Measurements from ENCODE around the gene IKBIP. TPM values are rescaled to one million over a fixed set of nuclear protein-coding genes. Genes with fewer than 3 reads are reported as not detected.
"Not testable (repeated sequence)": the region's sequence is repeated elsewhere in the genome, so short reads cannot be mapped to it uniquely, and the experiment has no call there.

IKBIP gene
- total RNA-seq, 1 donor from 2014 or later = 11.5 TPM

DNA sequence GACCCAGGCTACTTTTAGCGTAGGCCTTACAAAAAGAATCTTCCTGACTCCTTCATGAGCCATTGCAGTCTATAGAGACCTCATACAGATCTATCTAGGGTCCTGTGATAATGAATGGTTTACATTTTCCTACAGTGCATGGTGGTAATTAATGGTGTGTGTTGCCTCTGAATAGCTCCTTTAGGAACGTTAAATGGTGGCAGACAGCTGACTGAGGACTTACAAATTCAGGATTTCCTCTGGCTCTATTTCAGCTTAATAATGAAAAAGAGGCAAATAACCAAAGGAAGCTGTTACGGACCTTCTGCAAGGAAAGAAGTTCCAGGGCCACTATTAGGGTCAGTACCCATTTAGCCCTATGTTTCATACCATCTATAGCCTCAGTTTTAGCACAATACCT lies 5.1 kb downstream of the IKBIP start:
- H3K9ac ChIP-seq (ENCODE audit: low read depth in 1 of 3, low read length in 3 of 3) = no peak overlapping the region
- H3K27me3 ChIP-seq (ENCODE audit: control insufficient read depth in 3 of 3, insufficient read depth in 3 of 3, low read length in 3 of 3) = no peaks in the 10 kb centered on the region
- no peaks in the 10 kb centered on the region for H3K9me3 ChIP-seq (ENCODE audit: control insufficient read depth in 3 of 3, low read length in 3 of 3)
- H3K36me3 ChIP-seq (ENCODE audit: control insufficient read depth in 3 of 3, insufficient read depth in 3 of 3, low read length in 3 of 3) = no peaks in the 10 kb centered on the region
- no peak overlapping the region for H3K27ac ChIP-seq (ENCODE audit: low read depth, low read length)
- peaks cover 0 to 9% (median 7%) of the 10 kb centered on the region in 3 donors for H3K4me1 ChIP-seq (ENCODE audit: control insufficient read depth in 3 of 3, insufficient read depth in 3 of 3, low read length in 3 of 3)
- no peak overlapping the region for H3K4me3 ChIP-seq (ENCODE audit: low read length in 3 of 3)

DNA sequence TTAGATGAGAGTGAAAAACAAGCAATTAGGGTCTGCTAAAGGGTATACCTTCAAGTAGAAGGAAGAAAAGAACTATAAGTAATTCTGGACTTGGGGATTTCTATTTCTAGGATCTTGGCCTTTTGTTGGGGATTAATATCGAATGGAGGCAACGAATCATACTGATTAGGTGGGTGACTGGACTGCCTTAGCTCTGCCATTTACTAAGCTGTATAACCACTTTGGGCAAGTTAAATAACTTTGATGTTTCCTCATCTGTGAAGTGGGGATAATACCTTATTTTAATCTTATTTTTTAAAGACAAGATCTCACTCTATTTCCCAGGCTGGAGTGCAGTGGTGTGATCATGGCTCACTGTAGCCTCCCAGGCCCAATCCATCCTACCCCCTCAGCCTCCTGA lies 6.6 kb downstream of the IKBIP start:
- no peaks in the 10 kb centered on the region for H3K9me3 ChIP-seq (ENCODE audit: control insufficient read depth in 3 of 3, low read length in 3 of 3)
- H3K9ac ChIP-seq (ENCODE audit: low read depth in 1 of 3, low read length in 3 of 3) = no peak overlapping the region
- no peak overlapping the region for H3K4me3 ChIP-seq (ENCODE audit: low read length in 3 of 3)
- no peaks in the 10 kb centered on the region for H3K4me1 ChIP-seq (ENCODE audit: control insufficient read depth in 3 of 3, insufficient read depth in 3 of 3, low read length in 3 of 3)
- no peaks in the 10 kb centered on the region for H3K36me3 ChIP-seq (ENCODE audit: control insufficient read depth in 3 of 3, insufficient read depth in 3 of 3, low read length in 3 of 3)
- no peaks in the 10 kb centered on the region for H3K27me3 ChIP-seq (ENCODE audit: control insufficient read depth in 3 of 3, insufficient read depth in 3 of 3, low read length in 3 of 3)
- H3K27ac ChIP-seq (ENCODE audit: low read depth, low read length) = no peak overlapping the region

DNA sequence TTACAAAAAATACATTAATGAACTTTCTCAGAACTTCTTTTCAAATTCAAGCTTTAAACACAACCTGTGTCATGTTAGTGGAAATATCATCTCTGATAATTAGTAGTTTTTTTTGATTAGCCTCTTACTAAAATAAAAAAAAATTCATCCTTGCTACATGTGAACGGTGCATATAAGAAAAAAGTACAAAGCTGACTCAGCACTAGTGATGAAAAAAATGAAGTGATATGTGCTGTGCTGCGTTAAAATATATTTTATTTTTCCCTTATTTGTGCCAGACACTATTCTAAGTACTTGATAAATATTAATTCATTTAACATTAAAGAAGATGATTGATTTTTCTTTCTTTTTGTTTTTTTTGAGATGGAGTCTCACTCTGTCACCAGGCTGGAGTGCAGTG lies 7.5 kb downstream of the IKBIP start:
- no peak overlapping the region for H3K27ac ChIP-seq (ENCODE audit: low read depth, low read length)
- no peaks in the 10 kb centered on the region for H3K4me1 ChIP-seq (ENCODE audit: control insufficient read depth in 3 of 3, insufficient read depth in 3 of 3, low read length in 3 of 3)
- no peak overlapping the region for H3K9ac ChIP-seq (ENCODE audit: low read depth in 1 of 3, low read length in 3 of 3)
- no peaks in the 10 kb centered on the region for H3K27me3 ChIP-seq (ENCODE audit: control insufficient read depth in 3 of 3, insufficient read depth in 3 of 3, low read length in 3 of 3)
- no peaks in the 10 kb centered on the region for H3K9me3 ChIP-seq (ENCODE audit: control insufficient read depth in 3 of 3, low read length in 3 of 3)
- no peak overlapping the region for H3K4me3 ChIP-seq (ENCODE audit: low read length in 3 of 3)
- H3K36me3 ChIP-seq (ENCODE audit: control insufficient read depth in 3 of 3, insufficient read depth in 3 of 3, low read length in 3 of 3) = no peaks in the 10 kb centered on the region

DNA sequence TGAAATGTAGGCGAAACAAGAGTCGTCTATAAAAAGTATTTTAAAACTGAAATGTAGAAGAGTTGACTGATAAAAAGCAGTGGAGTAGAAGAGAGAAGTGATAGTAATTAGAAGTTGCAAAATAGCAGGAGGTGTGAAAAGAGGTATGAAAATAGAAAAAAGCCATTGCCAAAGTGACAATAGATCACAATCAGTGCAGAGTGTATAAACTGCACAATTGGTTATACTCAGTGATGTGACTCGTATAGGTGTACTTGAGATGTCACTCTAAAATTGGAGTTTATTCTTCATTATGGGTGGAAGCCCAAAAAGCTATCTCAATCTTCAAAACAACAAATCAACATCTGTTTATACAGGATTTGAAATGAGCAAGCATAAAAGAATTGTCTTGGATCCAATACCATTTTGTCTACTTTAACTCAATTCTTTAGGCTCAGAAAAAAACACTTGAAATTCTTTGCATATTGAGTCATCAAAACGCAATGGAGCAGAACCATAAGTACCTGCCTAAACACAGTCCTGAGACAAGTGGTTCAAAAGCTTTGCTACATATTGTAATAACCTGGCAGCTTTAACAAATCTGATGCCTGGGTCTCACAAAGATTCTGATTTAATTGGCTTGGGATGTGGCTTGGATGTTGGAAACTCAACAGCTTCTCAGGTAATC lies 8.8 kb downstream of the IKBIP start:
- no peak overlapping the region for H3K27ac ChIP-seq (ENCODE audit: low read depth, low read length)
- H3K9ac ChIP-seq (ENCODE audit: low read depth in 1 of 3, low read length in 3 of 3) = no peak overlapping the region
- no peak overlapping the region for H3K4me3 ChIP-seq (ENCODE audit: low read length in 3 of 3)
- H3K36me3 ChIP-seq (ENCODE audit: control insufficient read depth in 3 of 3, insufficient read depth in 3 of 3, low read length in 3 of 3) = no peaks in the 10 kb centered on the region
- H3K9me3 ChIP-seq (ENCODE audit: control insufficient read depth in 3 of 3, low read length in 3 of 3) = no peaks in the 10 kb centered on the region
- H3K27me3 ChIP-seq (ENCODE audit: control insufficient read depth in 3 of 3, insufficient read depth in 3 of 3, low read length in 3 of 3) = no peaks in the 10 kb centered on the region
- no peaks in the 10 kb centered on the region for H3K4me1 ChIP-seq (ENCODE audit: control insufficient read depth in 3 of 3, insufficient read depth in 3 of 3, low read length in 3 of 3)

DNA sequence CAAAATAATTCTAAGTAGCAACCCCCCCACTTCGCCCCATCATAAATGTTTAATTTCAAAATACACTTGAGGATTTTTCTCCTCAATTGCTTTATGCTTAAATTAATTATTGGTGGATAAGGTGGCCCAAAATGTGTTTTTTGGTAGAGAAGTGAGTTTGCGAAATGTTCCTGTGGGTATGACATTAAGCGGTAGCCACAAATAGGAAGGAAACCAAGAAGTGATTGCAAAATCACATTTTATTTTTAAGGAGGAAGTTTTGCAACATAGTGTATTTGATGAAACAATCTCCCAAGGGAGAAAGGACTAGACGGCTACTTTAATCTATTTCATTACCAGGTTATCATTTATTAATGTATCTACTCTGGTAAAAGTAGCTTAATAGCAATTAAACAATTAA lies 25.6 kb downstream of the IKBIP start:
- Histone ChIP-seq H3K9ac (ENCODE audit: low read depth in 1 of 3, low read length in 3 of 3) (no peak overlapping the region), H3K27ac (ENCODE audit: low read depth, low read length) (no peak overlapping the region), H3K27me3 (ENCODE audit: control insufficient read depth in 3 of 3, insufficient read depth in 3 of 3, low read length in 3 of 3) (no peaks in the 10 kb centered on the region), H3K9me3 (ENCODE audit: control insufficient read depth in 3 of 3, low read length in 3 of 3) (no peaks in the 10 kb centered on the region), H3K36me3 (ENCODE audit: control insufficient read depth in 3 of 3, insufficient read depth in 3 of 3, low read length in 3 of 3) (no peaks in the 10 kb centered on the region), H3K4me1 (ENCODE audit: control insufficient read depth in 3 of 3, insufficient read depth in 3 of 3, low read length in 3 of 3) (no peaks in the 10 kb centered on the region), H3K4me3 (ENCODE audit: low read length in 3 of 3) (no peak overlapping the region)

DNA sequence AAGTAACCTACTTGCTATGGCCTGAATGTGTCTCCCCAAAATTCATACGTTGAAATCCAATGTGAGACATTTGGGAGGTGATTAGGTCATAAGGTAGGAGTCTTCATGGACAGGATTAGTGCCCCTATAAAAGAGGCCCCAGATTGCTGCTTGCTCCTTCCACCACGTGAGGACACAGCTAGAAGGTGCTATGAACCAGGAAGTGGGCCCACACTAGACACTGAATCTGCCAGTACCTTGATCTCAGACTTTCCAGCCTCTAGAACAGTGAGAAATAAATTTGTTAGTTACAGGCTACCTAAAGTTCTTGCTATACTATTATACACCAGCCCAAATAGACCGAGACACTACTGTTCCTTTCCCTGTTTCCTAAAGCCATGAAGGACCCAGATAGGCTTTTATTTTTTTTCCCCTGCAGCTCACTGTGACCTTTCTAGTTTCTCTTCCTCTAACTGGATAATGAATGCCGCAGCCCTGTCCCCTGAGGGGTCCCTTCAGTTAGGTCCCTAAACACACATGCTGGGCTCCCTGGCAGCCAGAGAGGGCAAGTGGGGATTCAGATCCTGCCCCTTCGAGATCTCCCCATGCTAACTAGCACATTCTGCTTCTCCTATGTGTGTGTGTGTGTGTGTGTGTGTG lies 31.8 kb downstream of the IKBIP start:
- H3K27me3 ChIP-seq (ENCODE audit: control insufficient read depth in 3 of 3, insufficient read depth in 3 of 3, low read length in 3 of 3) = no peaks in the 10 kb centered on the region
- H3K9me3 ChIP-seq (ENCODE audit: control insufficient read depth in 3 of 3, low read length in 3 of 3) = no peaks in the 10 kb centered on the region
- no peak overlapping the region for H3K9ac ChIP-seq (ENCODE audit: low read depth in 1 of 3, low read length in 3 of 3)
- H3K4me1 ChIP-seq (ENCODE audit: control insufficient read depth in 3 of 3, insufficient read depth in 3 of 3, low read length in 3 of 3) = no peaks in the 10 kb centered on the region
- H3K4me3 ChIP-seq (ENCODE audit: low read length in 3 of 3) = no peak overlapping the region
- no peak overlapping the region for H3K27ac ChIP-seq (ENCODE audit: low read depth, low read length)
- H3K36me3 ChIP-seq (ENCODE audit: control insufficient read depth in 3 of 3, insufficient read depth in 3 of 3, low read length in 3 of 3) = no peaks in the 10 kb centered on the region

DNA sequence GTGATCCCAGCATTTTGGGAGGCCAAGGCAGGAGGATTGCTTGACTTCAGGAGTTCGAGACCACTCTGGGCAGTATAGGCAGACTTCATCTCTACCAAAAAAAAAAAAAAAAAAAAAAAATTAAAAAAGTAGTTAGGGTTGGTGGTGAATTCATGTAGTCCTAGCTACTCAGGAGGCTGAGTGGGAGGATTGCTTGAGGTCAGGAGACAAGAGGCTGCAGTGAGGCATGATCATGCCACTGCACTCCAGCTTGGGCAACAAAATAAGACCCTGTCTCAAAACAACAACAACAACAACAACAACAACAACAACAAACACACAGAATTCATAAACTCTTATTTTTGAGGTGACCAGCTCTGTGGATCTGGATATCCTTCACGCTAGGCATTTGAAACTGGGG lies 34.0 kb downstream of the IKBIP start:
- H3K27ac ChIP-seq (ENCODE audit: low read depth, low read length) = no peak overlapping the region

DNA sequence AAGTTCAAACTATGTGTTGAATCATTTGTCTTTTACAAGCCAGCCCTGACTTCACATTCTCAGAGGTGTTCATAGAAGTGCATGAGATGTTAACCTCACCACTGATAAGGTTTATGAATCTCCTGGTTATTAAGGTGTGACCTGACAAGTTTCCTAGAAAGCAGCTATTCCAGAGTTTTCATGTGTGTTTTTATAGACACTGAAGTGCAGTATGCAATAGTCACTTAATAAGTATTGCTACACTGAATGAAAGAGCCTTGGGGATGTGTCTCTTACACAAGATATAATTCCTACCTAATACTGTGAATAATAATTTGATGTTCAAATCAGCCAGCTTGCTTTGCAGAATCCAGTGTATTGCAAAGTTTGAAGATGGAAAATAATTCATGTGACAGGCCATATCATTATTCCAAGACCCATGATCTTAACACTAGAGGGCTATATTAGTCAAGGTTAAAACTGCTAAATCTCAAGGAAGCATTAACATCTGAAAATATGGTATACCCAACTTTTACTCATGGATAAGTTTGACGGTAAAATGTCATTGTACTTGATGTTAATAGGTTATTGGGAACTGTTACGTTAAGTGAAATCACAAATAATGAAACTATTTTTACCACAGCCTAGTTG lies 38.1 kb downstream of the IKBIP start:
- Histone ChIP-seq H3K4me1 (ENCODE audit: control insufficient read depth in 3 of 3, insufficient read depth in 3 of 3, low read length in 3 of 3) (no peaks in the 10 kb centered on the region), H3K4me3 (ENCODE audit: low read length in 3 of 3) (no peak overlapping the region), H3K9me3 (ENCODE audit: control insufficient read depth in 3 of 3, low read length in 3 of 3) (no peaks in the 10 kb centered on the region), H3K27ac (ENCODE audit: low read depth, low read length) (no peak overlapping the region), H3K27me3 (ENCODE audit: control insufficient read depth in 3 of 3, insufficient read depth in 3 of 3, low read length in 3 of 3) (no peaks in the 10 kb centered on the region), H3K36me3 (ENCODE audit: control insufficient read depth in 3 of 3, insufficient read depth in 3 of 3, low read length in 3 of 3) (peaks cover 22 to 31% (median 28%) of the 10 kb centered on the region in 3 donors), H3K9ac (ENCODE audit: low read depth in 1 of 3, low read length in 3 of 3) (no peak overlapping the region)

More for the DNA sequence above, 34.0 kb downstream of the IKBIP start:
- no peaks in the 10 kb centered on the region for H3K27me3 ChIP-seq (ENCODE audit: control insufficient read depth in 3 of 3, insufficient read depth in 3 of 3, low read length in 3 of 3)
- H3K9ac ChIP-seq (ENCODE audit: low read depth in 1 of 3, low read length in 3 of 3) = no peak overlapping the region
- no peaks in the 10 kb centered on the region for H3K36me3 ChIP-seq (ENCODE audit: control insufficient read depth in 3 of 3, insufficient read depth in 3 of 3, low read length in 3 of 3)
- no peaks in the 10 kb centered on the region for H3K4me1 ChIP-seq (ENCODE audit: control insufficient read depth in 3 of 3, insufficient read depth in 3 of 3, low read length in 3 of 3)
- no peaks in the 10 kb centered on the region for H3K9me3 ChIP-seq (ENCODE audit: control insufficient read depth in 3 of 3, low read length in 3 of 3)
- H3K4me3 ChIP-seq (ENCODE audit: low read length in 3 of 3) = no peak overlapping the region

DNA sequence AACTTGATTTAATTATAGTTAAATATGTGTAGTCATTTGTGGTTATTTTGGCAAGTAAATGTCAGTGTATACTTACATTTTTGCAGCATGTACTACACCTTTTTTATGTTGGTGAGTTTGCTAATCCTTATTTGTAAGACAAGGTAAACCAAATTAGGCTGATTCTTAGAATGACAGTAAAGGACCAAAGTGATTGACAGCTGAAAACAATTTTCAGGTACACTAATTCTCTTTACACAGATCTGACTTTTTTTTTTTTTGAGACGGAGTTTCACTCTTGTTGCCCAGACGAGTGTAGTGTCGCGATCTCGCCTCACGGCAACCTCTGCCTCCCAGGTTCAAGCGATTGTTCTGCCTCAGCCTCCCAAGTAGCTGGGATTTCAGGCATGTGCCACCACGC lies 42.7 kb downstream of the IKBIP start:
- Histone ChIP-seq H3K27ac (ENCODE audit: low read depth, low read length) (no peak overlapping the region), H3K4me1 (ENCODE audit: control insufficient read depth in 3 of 3, insufficient read depth in 3 of 3, low read length in 3 of 3) (peaks cover 0 to under 1% (median 0%) of the 10 kb centered on the region in 3 donors), H3K9me3 (ENCODE audit: control insufficient read depth in 3 of 3, low read length in 3 of 3) (no peaks in the 10 kb centered on the region), H3K4me3 (ENCODE audit: low read length in 3 of 3) (no peak overlapping the region), H3K9ac (ENCODE audit: low read depth in 1 of 3, low read length in 3 of 3) (no peak overlapping the region), H3K27me3 (ENCODE audit: control insufficient read depth in 3 of 3, insufficient read depth in 3 of 3, low read length in 3 of 3) (no peaks in the 10 kb centered on the region), H3K36me3 (ENCODE audit: control insufficient read depth in 3 of 3, insufficient read depth in 3 of 3, low read length in 3 of 3) (peaks cover 49 to 70% (median 66%) of the 10 kb centered on the region in 3 donors)

DNA sequence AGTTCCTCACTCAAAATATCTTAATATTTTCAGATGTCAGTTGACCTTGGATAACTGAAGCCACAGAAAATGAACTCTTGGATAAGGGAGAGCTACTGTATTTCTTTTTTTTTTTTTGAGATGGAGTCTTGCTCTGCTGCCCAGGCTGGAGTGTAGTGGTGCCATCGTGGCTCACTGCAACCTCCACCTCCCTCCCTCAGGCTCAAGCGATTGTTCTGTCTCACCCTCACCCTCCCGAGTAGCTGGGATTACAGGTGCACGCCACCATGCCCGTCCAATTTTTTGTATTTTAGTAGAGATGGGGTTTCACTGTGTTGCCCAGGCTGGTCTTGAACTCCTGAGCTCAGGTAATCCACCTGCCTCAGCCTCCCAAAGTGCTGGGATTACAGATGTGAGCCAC lies 47.3 kb downstream of the IKBIP start:
- H3K27me3 ChIP-seq (ENCODE audit: control insufficient read depth in 3 of 3, insufficient read depth in 3 of 3, low read length in 3 of 3); H3K27ac ChIP-seq (ENCODE audit: low read depth, low read length); H3K4me3 ChIP-seq (ENCODE audit: low read length in 3 of 3); H3K9ac ChIP-seq (ENCODE audit: low read depth in 1 of 3, low read length in 3 of 3); H3K9me3 ChIP-seq (ENCODE audit: control insufficient read depth in 3 of 3, low read length in 3 of 3): not testable (repeated sequence)
- Histone ChIP-seq H3K4me1 (ENCODE audit: control insufficient read depth in 3 of 3, insufficient read depth in 3 of 3, low read length in 3 of 3) (peaks cover 12 to 16% (median 13%) of the 10 kb centered on the region in 3 donors), H3K36me3 (ENCODE audit: control insufficient read depth in 3 of 3, insufficient read depth in 3 of 3, low read length in 3 of 3) (peaks cover 47 to 60% (median 57%) of the 10 kb centered on the region in 3 donors)

Measured in skeletal muscle tissue (tissue), 4 donors.